T47D (cell line): Measurements from ENCODE around the gene B4GALT6.

ENCODE experiments used
- DNase-seq, 2 experiments: peaks; one replicate each; pipeline versions ENCODE4 v3.0.0 to v3.0.0-alpha.2; 2011 to 2012; ENCODE audit warnings: low read depth in 1 of 2, low spot score in 1 of 2
- JUND ChIP-seq: IDR thresholded peaks from 2 replicates; pipeline ENCODE4 v1.6.1; 2012; ENCODE audit warnings: low read depth
- in situ Hi-C: cut with HindIII; loops from 2 replicates; pipeline ENCODE4 v1.10.0; 2016; ENCODE audit warnings: low sequenced_read_pairs, low pct_unique_long_range_greater_than_20kb

The B4GALT6 gene

DNA sequence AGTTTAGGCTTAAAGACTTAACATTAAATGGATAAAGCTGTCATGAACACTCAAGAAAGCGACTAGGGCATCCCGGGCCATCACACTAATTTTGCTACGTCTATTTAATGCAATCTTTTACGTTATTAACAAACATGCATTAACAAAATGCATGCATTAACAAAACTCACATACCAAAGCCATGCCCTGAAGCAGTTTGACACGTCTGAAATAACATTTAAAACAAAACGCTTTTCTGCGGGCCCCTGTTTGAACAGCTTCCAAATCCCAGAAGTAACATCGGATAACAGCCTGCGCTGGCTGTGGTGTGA is 458 bp downstream of the B4GALT6 start:
- DNase-seq = no peak
- in situ Hi-C loops = no loop called here
- no peak for TF ChIP-seq JUND

DNA sequence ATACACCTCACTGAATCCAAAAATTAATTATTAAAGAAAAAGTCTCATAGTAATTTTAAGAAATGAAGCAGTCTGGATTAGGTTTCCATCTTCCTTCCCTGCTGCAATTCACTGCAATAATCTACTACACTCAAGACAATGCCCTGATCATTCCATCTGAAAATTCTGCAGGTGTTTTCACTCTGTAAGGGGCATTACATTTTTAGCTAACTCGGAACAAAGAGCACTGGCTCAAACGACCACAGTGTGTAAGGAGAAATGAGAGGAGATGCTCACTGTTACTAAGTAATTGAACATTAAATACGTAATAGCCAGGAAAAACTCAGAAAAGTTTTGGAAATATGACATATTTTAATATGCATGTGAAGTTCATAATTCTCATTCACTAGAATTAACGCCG is 1.3 kb downstream of the B4GALT6 start:
- no peak for DNase-seq
- no peak for TF ChIP-seq JUND
- in situ Hi-C loops = no loop called here

GRCh38 chr18:31680831-31681568 is 3.4 kb downstream of the B4GALT6 start:
- peak in 1 of 2 experiments; percentile 16 for DNase-seq
- in situ Hi-C loops = no loop called here
- TF ChIP-seq JUND = no peak

DNA sequence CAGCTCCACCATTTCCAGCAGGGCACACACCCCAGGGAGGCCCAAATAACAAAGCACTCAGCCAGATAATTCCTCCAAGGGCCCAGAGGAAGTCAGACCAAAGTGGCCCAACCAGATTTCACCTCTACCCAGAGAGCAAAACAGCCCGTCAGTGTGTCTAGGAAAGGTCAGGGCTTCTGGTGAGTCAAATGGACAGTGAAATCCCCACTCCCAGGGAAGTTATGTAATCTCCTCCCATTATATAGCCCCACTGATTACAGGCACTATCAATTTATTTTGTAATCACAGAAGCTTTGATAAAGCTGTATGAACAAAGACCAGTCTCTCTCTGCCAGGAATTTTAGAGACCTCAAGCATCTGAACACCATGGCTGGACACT is 4.0 kb downstream of the B4GALT6 start:
- DNase-seq = no peak
- in situ Hi-C loops = no loop called here
- no peak for TF ChIP-seq JUND

- in situ Hi-C loops = no loop called here
- no peak for TF ChIP-seq JUND
- no peak for DNase-seq
These were observed 4.5 kb downstream of the B4GALT6 start for GRCh38 chr18:31679791-31680432.

DNA sequence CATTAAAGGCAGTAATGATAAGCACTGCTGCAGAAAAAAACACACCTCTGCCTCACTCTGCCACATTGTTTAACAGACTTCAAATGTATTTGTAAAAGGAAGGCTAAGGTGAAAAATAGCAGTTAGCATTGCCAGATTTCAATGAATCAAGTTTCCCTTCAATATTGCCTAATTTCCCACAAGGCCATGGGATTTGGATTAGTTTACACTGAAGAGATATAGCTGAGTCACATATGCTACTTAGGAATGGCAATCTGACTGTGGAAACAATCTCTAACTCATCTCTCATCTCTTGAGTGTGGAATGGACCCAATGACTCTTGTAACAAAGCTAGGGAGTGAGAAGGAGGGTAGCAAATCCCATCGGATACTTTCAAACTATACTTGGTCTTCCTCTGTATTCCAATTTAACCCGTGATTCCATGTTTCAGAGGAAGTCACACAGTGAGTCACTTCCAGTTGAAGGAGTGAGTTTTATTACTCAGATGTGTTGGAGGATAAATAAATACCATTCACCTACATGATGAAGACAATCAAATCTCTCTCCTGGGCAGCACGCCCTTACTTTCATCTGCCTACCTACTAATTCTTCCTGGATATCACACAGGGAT is 5.1 kb downstream of the B4GALT6 start:
- no peak for DNase-seq
- in situ Hi-C loops = no loop called here

GRCh38 chr18:31678425-31678824 is 6.0 kb downstream of the B4GALT6 start:
- no peak for DNase-seq
- in situ Hi-C loops = no loop called here
- TF ChIP-seq JUND = no peak

More for the DNA sequence above, 5.1 kb downstream of the B4GALT6 start:
- TF ChIP-seq JUND = no peak

- no peak for TF ChIP-seq JUND
- in situ Hi-C loops = no loop called here
- DNase-seq = no peak
These were observed 6.8 kb downstream of the B4GALT6 start for GRCh38 chr18:31677592-31677991.

DNA sequence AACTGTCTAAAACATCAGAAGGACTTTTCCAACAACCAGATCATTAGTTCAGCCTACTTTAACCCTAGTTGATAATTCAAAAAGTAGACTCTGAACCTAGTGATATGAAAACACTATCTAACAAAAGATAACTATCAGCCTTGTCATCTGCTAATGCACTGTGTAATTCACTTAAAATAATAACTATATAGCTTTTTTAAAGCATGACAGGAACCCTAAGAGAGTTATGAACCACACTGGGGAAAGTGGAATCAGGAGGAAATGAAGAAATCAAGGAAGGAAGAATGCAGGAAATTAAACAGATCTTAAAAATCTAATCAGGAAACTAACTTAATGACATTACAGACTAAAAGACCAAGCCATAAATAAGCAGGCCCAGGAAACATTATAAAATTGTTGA is 9.0 kb downstream of the B4GALT6 start:
- TF ChIP-seq JUND = no peak
- in situ Hi-C loops = no loop called here
- DNase-seq = no peak

DNA sequence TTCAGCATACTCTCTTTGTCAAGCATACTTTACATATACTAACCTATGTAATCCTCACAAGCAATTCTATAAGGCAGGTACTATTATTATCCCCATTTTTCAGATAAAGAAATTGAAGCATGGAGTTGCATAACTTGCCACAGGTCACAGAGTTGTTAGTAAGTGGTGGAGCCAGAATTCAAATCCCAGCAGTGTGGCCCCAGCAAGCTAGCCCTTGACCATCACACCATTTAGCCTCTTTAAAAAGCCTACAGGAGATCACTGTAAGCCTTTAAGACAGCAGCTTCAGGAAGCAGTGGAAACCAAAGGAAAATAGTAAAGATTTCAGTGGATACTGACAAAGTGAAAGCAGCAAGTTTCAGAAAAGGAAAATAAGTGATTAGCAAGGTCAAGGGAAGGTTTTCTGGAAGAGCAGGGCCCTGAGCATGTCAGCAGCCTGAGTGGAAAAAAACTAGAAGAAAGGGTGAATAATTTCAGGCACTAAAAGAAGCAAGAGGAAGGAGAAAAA is 11.7 kb downstream of the B4GALT6 start:
- no peak for DNase-seq
- no peak for TF ChIP-seq JUND
- in situ Hi-C loops = no loop called here

- in situ Hi-C loops = no loop called here
- TF ChIP-seq JUND = no peak
- DNase-seq = no peak
These were observed 12.4 kb downstream of the B4GALT6 start for GRCh38 chr18:31671951-31672350.

GRCh38 chr18:31669541-31669940 is 14.8 kb downstream of the B4GALT6 start:
- in situ Hi-C loops = no loop called here
- no peak for TF ChIP-seq JUND
- no peak for DNase-seq

DNA sequence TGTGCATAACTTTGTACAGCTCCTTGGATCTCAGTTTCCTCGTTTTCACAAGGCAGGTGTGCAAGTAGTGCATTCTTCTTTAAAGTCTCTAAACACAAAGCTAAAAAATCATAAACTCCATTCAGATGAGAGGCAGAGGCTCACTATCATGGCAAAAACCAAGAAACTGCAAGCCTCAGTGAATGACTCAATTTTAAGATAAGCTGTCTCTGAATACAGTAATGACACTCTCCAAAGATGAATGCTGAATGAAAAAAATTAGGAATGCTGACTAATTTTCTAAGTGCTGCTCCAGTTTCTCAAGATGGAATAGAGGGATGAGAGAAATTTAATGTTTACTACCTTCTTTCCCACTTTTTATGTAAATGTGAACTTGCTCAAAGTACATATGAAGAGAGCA is 17.2 kb downstream of the B4GALT6 start:
- no peak for TF ChIP-seq JUND
- in situ Hi-C loops = no loop called here
- no peak for DNase-seq

- in situ Hi-C loops = no loop called here
- no peak for TF ChIP-seq JUND
- DNase-seq = no peak
These were observed 18.3 kb downstream of the B4GALT6 start for GRCh38 chr18:31666055-31666454.
